Thoracic aorta (tissue), 2 donors: ENCODE results near the gene C3orf49. TPM values are rescaled to one million over a fixed set of nuclear protein-coding genes. Genes with fewer than 3 reads are reported as not detected.

Experiments used
- ATAC-seq: fragments of 150-250 bp; one replicate; pipeline ENCODE4 v1.8.0; 2017; ENCODE audit warnings: low read depth; ENCODE audit not compliant: insufficient number of reproducible peaks, low FRiP score
- DNase-seq: peaks from one replicate; pipeline ENCODE4 v3.0.0-alpha.2; 2020; ENCODE audit warnings: low spot score
- H3K27ac ChIP-seq, 2 donors: fragments of 200-600 bp; sonication (generic); 1 replicate in 1 of 2; 2 replicates in 1 of 2; pipeline ENCODE4 v1.5.1; 2016; ENCODE audit warnings: mild to moderate bottlenecking in 2 of 2, moderate library complexity in 2 of 2
- H3K27me3 ChIP-seq: fragments of 200-600 bp; sonication (generic); replicated peaks from 2 replicates; pipeline ENCODE4 v1.6.0; 2016; ENCODE audit warnings: mild to moderate bottlenecking; ENCODE audit not compliant: insufficient read depth
- H3K36me3 ChIP-seq: fragments of 200-600 bp; sonication (generic); one replicate; pipeline ENCODE4 v1.5.1; 2016
- H3K4me1 ChIP-seq, 2 donors: fragments of 200-600 bp; sonication (generic); 1 replicate in 1 of 2; 2 replicates in 1 of 2; pipeline versions ENCODE4 v1.5.1 to v1.6.0; 2016; ENCODE audit warnings: low read depth in 2 of 2, mild to moderate bottlenecking in 1 of 2; ENCODE audit not compliant: control insufficient read depth in 1 of 2
- H3K4me3 ChIP-seq: fragments of 200-600 bp; sonication (generic); 2 replicates; pipeline ENCODE4 v1.5.1; 2016; ENCODE audit warnings: mild to moderate bottlenecking
- H3K9me3 ChIP-seq: fragments of 200-600 bp; sonication (generic); 2 replicates; pipeline ENCODE4 v1.5.1; 2016
- CTCF ChIP-seq: fragments of 200-600 bp; sonication (generic); IDR thresholded peaks from one replicate; pipeline ENCODE4 v1.5.1; 2019; ENCODE audit warnings: antibody characterized with exemption
- total RNA-seq, 2 donors: library from RNA; depleted of rRNA; stranded (reverse); fragments of >200 nt; gene quantifications; one replicate each; pipeline versions ENCODE4 v1.1.0 to v1.2.3, GENCODE V29; 2016

The C3orf49 gene
- total RNA-seq, 2 donors from 2014 or later: not detected

GRCh38 chr3:63855333-63855940 lies 36.3 kb downstream of the C3orf49 start:
- H3K36me3 ChIP-seq: no peaks in the 10 kb centered on the region
- no peak overlapping the region for H3K4me3 ChIP-seq
- H3K4me1 ChIP-seq: peaks cover 0 to 3% of the 10 kb centered on the region in 2 donors
- ATAC-seq (no peak), DNase-seq (no peak)
- H3K27me3 ChIP-seq: no peaks in the 10 kb centered on the region
- H3K9me3 ChIP-seq: no peaks in the 10 kb centered on the region
- no peak for TF ChIP-seq CTCF
- H3K27ac ChIP-seq: no peak overlapping the region

GRCh38 chr3:63857311-63857710 lies 38.2 kb downstream of the C3orf49 start:
- ATAC-seq: no peak
- no peak for TF ChIP-seq CTCF

GRCh38 chr3:63860776-63861175 lies 41.7 kb downstream of the C3orf49 start:
- DNase-seq (no peak), ATAC-seq (no peak)
- Histone ChIP-seq H3K4me1 (peaks cover 11% of the 10 kb centered on the region in 2 donors), H3K9me3 (no peaks in the 10 kb centered on the region), H3K36me3 (no peaks in the 10 kb centered on the region), H3K27me3 (no peaks in the 10 kb centered on the region), H3K27ac (no peak overlapping the region), H3K4me3 (no peak overlapping the region)
- TF ChIP-seq CTCF: no peak

More at GRCh38 chr3:63857311-63857710, 38.2 kb downstream of the C3orf49 start:
- no peak overlapping the region for H3K27ac ChIP-seq
- H3K9me3 ChIP-seq: no peaks in the 10 kb centered on the region
- H3K27me3 ChIP-seq: no peaks in the 10 kb centered on the region
- peaks cover 1 to 4% of the 10 kb centered on the region in 2 donors for H3K4me1 ChIP-seq
- H3K36me3 ChIP-seq: no peaks in the 10 kb centered on the region
- DNase-seq: no peak
- no peak overlapping the region for H3K4me3 ChIP-seq

GRCh38 chr3:63861306-63861705 lies 42.2 kb downstream of the C3orf49 start:
- no peak for DNase-seq
- no peaks in the 10 kb centered on the region for H3K9me3 ChIP-seq
- TF ChIP-seq CTCF: no peak
- H3K4me3 ChIP-seq: no peak overlapping the region
- no peaks in the 10 kb centered on the region for H3K27me3 ChIP-seq
- H3K4me1 ChIP-seq: peaks cover 11% of the 10 kb centered on the region in 2 donors
- H3K36me3 ChIP-seq: no peaks in the 10 kb centered on the region
- no peak overlapping the region for H3K27ac ChIP-seq
- ATAC-seq: no peak

GRCh38 chr3:63862804-63863149 lies 43.7 kb downstream of the C3orf49 start:
- Histone ChIP-seq H3K4me1 (peaks cover 10 to 11% of the 10 kb centered on the region in 2 donors), H3K36me3 (no peaks in the 10 kb centered on the region), H3K27me3 (no peaks in the 10 kb centered on the region), H3K27ac (peak overlapping the region; percentile 75 to 85), H3K9me3 (no peaks in the 10 kb centered on the region), H3K4me3 (peak overlapping the region; percentile 99)
- no peak for ATAC-seq
- no peak for DNase-seq
- TF ChIP-seq CTCF: no peak
